ENCODE data around the gene UQCC3. TPM values are rescaled to one million over a fixed set of nuclear protein-coding genes. Genes with fewer than 3 reads are reported as not detected.
A peak's percentile ranks its signal among the peaks of the same experiment; 100 is the strongest.
"Not testable (repeated sequence)": the region's sequence is repeated elsewhere in the genome, so short reads cannot be mapped to it uniquely, and the experiment has no call there.

Gene UQCC3
- total RNA-seq, 2 donors from 2014 or later: 10.4 to 12.9 TPM

DNA sequence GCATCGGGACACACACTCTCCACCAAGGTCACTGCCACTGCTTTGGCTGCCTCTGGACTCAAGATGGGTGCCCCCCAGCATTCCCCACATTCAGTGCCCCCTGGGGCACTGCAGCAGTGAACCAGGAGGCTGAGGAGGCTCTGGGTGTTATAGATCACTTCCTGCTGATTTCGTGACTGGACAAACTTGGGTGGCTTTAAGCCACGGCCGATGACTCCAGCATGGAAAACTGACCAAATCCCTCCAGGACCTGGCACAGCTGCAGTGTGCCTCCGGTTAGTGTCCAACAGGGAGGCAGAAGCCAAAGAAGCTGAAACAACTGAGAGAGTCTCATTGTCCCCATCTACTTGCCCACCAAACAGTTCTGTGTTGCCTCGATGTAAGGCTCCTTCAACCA lies 23.9 kb upstream of the UQCC3 start:
- H3K27me3 ChIP-seq: no peaks in the 10 kb centered on the region
- H3K9me3 ChIP-seq: no peaks in the 10 kb centered on the region
- 53% methylated on average over 6 of the region's 6 CpGs; no CpG with 5 or more reads in 1 of the 2 donors for WGBS, 2 donors
- TF ChIP-seq POLR2A (IDR thresholded peaks at IDR 0.05) (no peak), CTCF (IDR thresholded peaks at IDR 0.05) (no peak)
- no peak overlapping the region for H3K4me3 ChIP-seq
- intact Hi-C loops (cut with DNase I): no loop called here
- H3K4me1 ChIP-seq: peaks cover 48% of the 10 kb centered on the region
- H3K36me3 ChIP-seq (replicated peaks in 1 of 2; ENCODE audit: insufficient read depth in 1 of 2, low read depth in 2 of 2): peaks cover 0 to 7% of the 10 kb centered on the region in 2 donors
- H3K27ac ChIP-seq: peak overlapping the region in 2 of 4 donors; percentile 79 to 92
- no peak for DNase-seq
- no peak for ATAC-seq

DNA sequence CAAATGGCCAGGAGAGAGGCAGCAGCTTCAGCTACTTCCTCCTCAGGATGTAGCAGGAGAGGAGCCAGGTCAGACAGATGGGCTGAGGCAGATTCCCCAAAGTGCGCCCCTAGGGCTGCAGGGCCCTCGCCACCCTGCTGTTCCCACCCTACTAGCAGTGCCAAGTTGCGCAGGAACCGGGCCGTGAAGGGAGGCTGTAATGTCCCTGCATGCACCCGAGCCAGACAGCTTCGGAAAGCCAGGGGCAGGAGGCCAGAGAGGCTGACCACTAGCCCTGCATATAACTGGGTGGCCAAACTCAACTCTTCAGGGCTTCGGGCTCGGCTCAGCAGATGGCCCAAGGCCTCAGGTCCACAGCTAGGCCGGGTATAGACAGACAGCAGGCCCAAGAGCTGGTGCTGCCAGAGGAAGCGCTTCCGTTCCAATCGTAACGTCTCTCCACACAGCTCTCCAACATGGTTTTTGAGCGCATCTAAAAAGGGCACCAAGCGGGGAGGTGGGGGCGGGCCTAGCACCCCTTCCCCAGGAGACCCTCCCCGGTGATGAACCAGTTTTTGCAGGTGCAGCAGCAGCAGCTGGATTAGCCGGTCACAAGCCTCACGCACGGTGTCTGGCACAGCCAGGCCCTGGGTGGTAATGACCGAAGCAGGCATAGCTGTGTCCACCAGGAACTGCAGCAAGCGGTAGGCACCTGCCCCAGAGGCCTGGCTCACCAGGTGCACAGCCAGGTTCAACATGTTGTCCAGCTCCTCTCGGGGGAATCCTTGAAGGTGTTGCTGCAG lies 23.1 kb upstream of the UQCC3 start:
- TF ChIP-seq CTCF (IDR thresholded peaks at IDR 0.05) (no peak), POLR2A (IDR thresholded peaks at IDR 0.05) (no peak)

DNA sequence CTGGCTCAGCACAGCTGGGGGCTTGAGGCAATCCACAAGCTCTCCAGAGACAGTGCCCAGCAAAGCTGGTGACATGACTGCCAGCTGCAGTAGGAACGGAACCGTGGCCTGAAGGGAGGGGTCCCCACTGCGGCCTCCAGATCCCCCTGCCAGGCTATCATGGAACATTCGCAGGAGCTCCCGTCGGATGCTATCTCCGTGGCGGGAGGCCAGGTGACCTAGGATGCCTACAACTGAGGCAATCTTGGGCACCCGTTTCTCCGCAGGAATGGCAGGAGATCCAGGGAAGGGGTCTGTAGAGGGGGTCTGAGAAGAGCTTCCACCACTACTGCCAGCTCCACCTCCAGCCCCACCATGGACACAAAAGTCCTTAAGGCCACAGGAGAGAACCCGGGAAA lies 22.5 kb upstream of the UQCC3 start:
- H3K4me3 ChIP-seq: no peak overlapping the region
- intact Hi-C loops (cut with DNase I): no loop called here
- ATAC-seq (no peak), DNase-seq (peak in 1 of 4 donors; percentile 11)
- TF ChIP-seq CTCF (IDR thresholded peaks at IDR 0.05) (no peak), POLR2A (IDR thresholded peaks at IDR 0.05) (no peak)
- H3K36me3 ChIP-seq (replicated peaks in 1 of 2; ENCODE audit: insufficient read depth in 1 of 2, low read depth in 2 of 2): peaks cover 0 to 7% of the 10 kb centered on the region in 2 donors
- no peak overlapping the region for H3K27ac ChIP-seq
- peaks cover 48% of the 10 kb centered on the region for H3K4me1 ChIP-seq
- 90 to 100% methylated on average over 1 to 11 of the region's 11 CpGs for WGBS, 2 donors
- no peaks in the 10 kb centered on the region for H3K27me3 ChIP-seq
- H3K9me3 ChIP-seq: no peaks in the 10 kb centered on the region

More for the DNA sequence above, 23.1 kb upstream of the UQCC3 start:
- no peak overlapping the region for H3K4me3 ChIP-seq
- H3K27ac ChIP-seq: peak overlapping the region in 1 of 4 donors; percentile 92
- peaks cover 48% of the 10 kb centered on the region for H3K4me1 ChIP-seq
- peaks cover 0 to 7% of the 10 kb centered on the region in 2 donors for H3K36me3 ChIP-seq (replicated peaks in 1 of 2; ENCODE audit: insufficient read depth in 1 of 2, low read depth in 2 of 2)
- no peak for ATAC-seq
- intact Hi-C loops (cut with DNase I): no loop called here
- no peak for DNase-seq
- no peaks in the 10 kb centered on the region for H3K9me3 ChIP-seq
- 91 to 94% methylated on average over 10 to 21 of the region's 24 CpGs for WGBS, 2 donors
- no peaks in the 10 kb centered on the region for H3K27me3 ChIP-seq

GRCh38 chr11:62649486-62649885 lies 22.0 kb upstream of the UQCC3 start:
- Histone ChIP-seq H3K9me3 (no peaks in the 10 kb centered on the region), H3K36me3 (replicated peaks in 1 of 2; ENCODE audit: insufficient read depth in 1 of 2, low read depth in 2 of 2) (peaks cover 0 to 7% of the 10 kb centered on the region in 2 donors), H3K4me1 (peaks cover 46% of the 10 kb centered on the region), H3K4me3 (no peak overlapping the region), H3K27me3 (no peaks in the 10 kb centered on the region), H3K27ac (no peak overlapping the region)
- 87 to 88% methylated on average over 11 of the region's 11 CpGs for WGBS, 2 donors
- no peak for DNase-seq
- no peak for TF ChIP-seq CTCF (IDR thresholded peaks at IDR 0.05)
- TF ChIP-seq POLR2A (IDR thresholded peaks at IDR 0.05): no peak
- intact Hi-C loops (cut with DNase I): no loop called here
- no peak for ATAC-seq

GRCh38 chr11:62650283-62650682 lies 21.2 kb upstream of the UQCC3 start:
- DNase-seq; intact Hi-C loops (cut with DNase I): not testable (repeated sequence)
- 89 to 90% methylated on average over 12 of the region's 12 CpGs for WGBS, 2 donors

More at GRCh38 chr11:62650283-62650682, 21.2 kb upstream of the UQCC3 start:
- H3K27ac ChIP-seq; H3K4me3 ChIP-seq; ATAC-seq; H3K9me3 ChIP-seq; H3K36me3 ChIP-seq (replicated peaks in 1 of 2; ENCODE audit: insufficient read depth in 1 of 2, low read depth in 2 of 2); H3K27me3 ChIP-seq: not testable (repeated sequence)
- peaks cover 38% of the 10 kb centered on the region for H3K4me1 ChIP-seq
